WTC11 (cell line): ENCODE measurements around the gene MTMR2. TPM values are rescaled to one million over a fixed set of nuclear protein-coding genes. Genes with fewer than 3 reads are reported as not detected.

Experiments used
- ATAC-seq: fragments of 200-7000 bp; cut with Tn5 transposase; 2 replicates; pipeline ENCODE4 v1.10.0; 2021; ENCODE audit warnings: mild to moderate bottlenecking, moderate library complexity
- CTCF ChIA-PET: fragments of 300-600 bp; sonication (Branson Sonifier 250); formaldehyde crosslinking; loops from one replicate; lab custom pipeline; 2021; ENCODE audit warnings: antibody characterized with exemption; lab: Charles Lee
- POLR2A ChIA-PET: fragments of 350-600 bp; sonication (Branson Sonifier 250); formaldehyde crosslinking; loops from one replicate; lab custom pipeline; 2021; ENCODE audit warnings: antibody characterized with exemption; lab: Charles Lee
- DNase-seq: peaks from one replicate; pipeline ENCODE4 v3.0.0; 2021; ENCODE audit warnings: low spot score
- H3K27ac Mint-ChIP-seq: 2 replicates; pipeline ENCODE4 v1.8.0; 2021; ENCODE audit warnings: mixed read lengths
- H3K27me3 Mint-ChIP-seq: 2 replicates; pipeline ENCODE4 v1.8.0; 2021; ENCODE audit warnings: low read depth, mild to moderate bottlenecking, moderate library complexity, mixed read lengths
- H3K36me3 Mint-ChIP-seq: 2 replicates; pipeline ENCODE4 v1.8.0; 2021; ENCODE audit warnings: mixed read lengths
- H3K4me1 Mint-ChIP-seq: 2 replicates; pipeline ENCODE4 v1.8.0; 2022; ENCODE audit warnings: mixed read lengths
- H3K4me3 Mint-ChIP-seq: 2 replicates; pipeline ENCODE4 v1.8.0; 2021; ENCODE audit warnings: mild to moderate bottlenecking, moderate library complexity, mixed read lengths
- H3K9me3 Mint-ChIP-seq: 2 replicates; pipeline ENCODE4 v1.8.0; 2021; ENCODE audit warnings: mixed read lengths
- CBFB ChIP-seq: sonication (generic); formaldehyde crosslinking; IDR thresholded peaks from 2 replicates; pipeline ENCODE4 v1.8.1; 2022; ENCODE audit warnings: mild to moderate bottlenecking, low read depth, missing genetic modification reagents
- ESRRA ChIP-seq: sonication (generic); formaldehyde crosslinking; IDR thresholded peaks from 2 replicates; pipeline ENCODE4 v1.8.1; 2022; ENCODE audit warnings: mild to moderate bottlenecking, missing genetic modification reagents, borderline replicate concordance
- ETV6 ChIP-seq: sonication (generic); formaldehyde crosslinking; IDR thresholded peaks from 2 replicates; pipeline ENCODE4 v1.8.1; 2022; ENCODE audit warnings: mild to moderate bottlenecking, missing genetic modification reagents
- FOXJ3 ChIP-seq: sonication (generic); formaldehyde crosslinking; IDR thresholded peaks from 2 replicates; pipeline ENCODE4 v1.9.0; 2021; ENCODE audit warnings: missing genetic modification reagents, mild to moderate bottlenecking, borderline replicate concordance
- FOXP1 ChIP-seq: sonication (generic); formaldehyde crosslinking; IDR thresholded peaks from 2 replicates; pipeline ENCODE4 v1.8.0; 2022; ENCODE audit warnings: missing genetic modification reagents, mild to moderate bottlenecking, moderate library complexity, borderline replicate concordance
- GABPB1 ChIP-seq: sonication (generic); formaldehyde crosslinking; IDR thresholded peaks from 2 replicates; pipeline ENCODE4 v1.8.1; 2023; ENCODE audit warnings: mild to moderate bottlenecking, missing genetic modification reagents
- GRHL2 ChIP-seq: fragments of 250-450 bp; sonication (Bioruptor Pico); IDR thresholded peaks from 2 replicates; pipeline ENCODE4 v1.8.0; 2022; ENCODE audit warnings: mild to moderate bottlenecking, moderate library complexity; ENCODE audit not compliant: insufficient replicate concordance, severe bottlenecking
- MXD4 ChIP-seq: fragments of 250-450 bp; sonication (Bioruptor Pico); IDR thresholded peaks from 2 replicates; pipeline ENCODE4 v1.8.0; 2021; ENCODE audit warnings: mild to moderate bottlenecking, moderate library complexity, borderline replicate concordance
- NFATC4 ChIP-seq: fragments of 250-450 bp; sonication (Bioruptor Pico); IDR thresholded peaks from 2 replicates; pipeline ENCODE4 v1.9.0; 2021; ENCODE audit warnings: mild to moderate bottlenecking
- OVOL2 ChIP-seq: fragments of 250-450 bp; sonication (Bioruptor Pico); IDR thresholded peaks from 2 replicates; pipeline ENCODE4 v1.9.0; 2021; ENCODE audit warnings: mild to moderate bottlenecking, borderline replicate concordance
- PRDM15 ChIP-seq: sonication (generic); formaldehyde crosslinking; IDR thresholded peaks from 2 replicates; pipeline ENCODE4 v1.8.0; 2022; ENCODE audit warnings: missing genetic modification reagents
- SMAD4 ChIP-seq: sonication (generic); formaldehyde crosslinking; IDR thresholded peaks from 2 replicates; pipeline ENCODE4 v1.8.0; 2022; ENCODE audit warnings: mild to moderate bottlenecking, missing genetic modification reagents
- TCF7 ChIP-seq: sonication (generic); formaldehyde crosslinking; IDR thresholded peaks from 2 replicates; pipeline ENCODE4 v1.8.0; 2022; ENCODE audit warnings: mild to moderate bottlenecking, low read depth, missing genetic modification reagents, moderate library complexity
- USF1 ChIP-seq: sonication (generic); formaldehyde crosslinking; IDR thresholded peaks from 2 replicates; pipeline ENCODE4 v1.8.0; 2022; ENCODE audit warnings: mild to moderate bottlenecking, missing genetic modification reagents
- ZNF121 ChIP-seq: sonication (generic); formaldehyde crosslinking; IDR thresholded peaks from 2 replicates; pipeline ENCODE4 v1.8.0; 2023; ENCODE audit warnings: missing genetic modification reagents
- ZNF138 ChIP-seq: sonication (generic); formaldehyde crosslinking; conservative IDR thresholded peaks from 2 replicates; pipeline ENCODE4 v1.8.1; 2022; ENCODE audit warnings: mild to moderate bottlenecking, moderate library complexity, missing genetic modification reagents
- ZNF232 ChIP-seq: sonication (generic); formaldehyde crosslinking; IDR thresholded peaks from 2 replicates; pipeline ENCODE4 v1.8.0; 2022; ENCODE audit warnings: mild to moderate bottlenecking, missing genetic modification reagents
- ZNF671 ChIP-seq: fragments of 250-450 bp; sonication (Bioruptor Pico); IDR thresholded peaks from 2 replicates; pipeline ENCODE4 v1.8.0; 2021; ENCODE audit warnings: mild to moderate bottlenecking
- total RNA-seq: library from RNA; stranded (reverse); gene quantifications from 3 replicates; pipeline ENCODE4 v1.2.3, GENCODE V29; 2021
- TF ChIP-seq, protein P1 (sequence below): sonication (generic); formaldehyde crosslinking; conservative IDR thresholded peaks from 2 replicates; pipeline ENCODE4 v1.8.1; 2022; ENCODE audit warnings: mild to moderate bottlenecking, missing genetic modification reagents
- TF ChIP-seq, protein P2 (sequence below): fragments of 250-450 bp; sonication (Bioruptor Pico); IDR thresholded peaks from 2 replicates; pipeline ENCODE4 v1.9.0; 2021; ENCODE audit warnings: mild to moderate bottlenecking, borderline replicate concordance

MTMR2 gene
- total RNA-seq, 1 experiment from 2014 or later, result 45.6 TPM

- no peak overlapping the region; the same call in 1 of the 2 replicates for H3K27ac Mint-ChIP-seq
- TF ChIP-seq SMAD4 (CRISPR knock-in tag) (no peak), FOXJ3 (CRISPR knock-in tag) (no peak), ESRRA (no peak), NFATC4 (no peak), GRHL2 (CRISPR knock-in tag) (no peak), ETV6 (CRISPR knock-in tag) (no peak), ZNF232 (CRISPR knock-in tag) (no peak)
- TF ChIP-seq, protein P1, sequence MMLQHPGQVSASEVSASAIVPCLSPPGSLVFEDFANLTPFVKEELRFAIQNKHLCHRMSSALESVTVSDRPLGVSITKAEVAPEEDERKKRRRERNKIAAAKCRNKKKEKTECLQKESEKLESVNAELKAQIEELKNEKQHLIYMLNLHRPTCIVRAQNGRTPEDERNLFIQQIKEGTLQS (CRISPR knock-in tag), result no peak
- ATAC-seq, result no peak
- H3K4me1 Mint-ChIP-seq, result peaks cover 12% of the 10 kb centered on the region
- no peak overlapping the region for H3K4me3 Mint-ChIP-seq
- no peak for DNase-seq
- H3K36me3 Mint-ChIP-seq, result no peaks in the 10 kb centered on the region
- no peaks in the 10 kb centered on the region for H3K9me3 Mint-ChIP-seq
- CTCF ChIA-PET, result no interaction called here
- H3K27me3 Mint-ChIP-seq, result no peaks in the 10 kb centered on the region
- POLR2A ChIA-PET, result no interaction called here
Measured at GRCh38 chr11:95908826-95909225, 15.1 kb downstream of the MTMR2 start.

DNA sequence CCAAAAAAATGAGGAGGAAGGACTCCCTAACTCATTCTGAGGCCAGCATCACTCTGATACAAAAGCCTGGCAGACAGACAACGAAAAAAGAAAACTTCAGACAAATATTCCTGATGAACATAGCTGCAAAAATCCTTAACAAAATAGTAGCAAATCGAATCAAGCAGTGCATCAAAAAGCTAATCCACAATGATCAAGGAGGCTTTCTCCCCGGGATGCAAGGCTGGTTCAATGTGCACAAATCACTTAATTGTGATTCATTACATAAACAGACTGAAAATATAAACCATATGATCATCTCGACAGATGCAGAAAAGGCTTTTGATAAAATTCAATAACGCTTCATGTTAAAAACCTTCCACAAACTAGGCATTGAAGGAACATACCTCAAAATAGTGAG is 16.4 kb downstream of the MTMR2 start:
- H3K27me3 Mint-ChIP-seq, result no peaks in the 10 kb centered on the region

More for the DNA sequence above, 16.4 kb downstream of the MTMR2 start:
- DNase-seq (no peak), ATAC-seq (no peak)
- CTCF ChIA-PET, result no interaction called here
- peaks cover 12% of the 10 kb centered on the region for H3K4me1 Mint-ChIP-seq
- H3K27ac Mint-ChIP-seq, result no peak overlapping the region
- POLR2A ChIA-PET, result no interaction called here
- H3K9me3 Mint-ChIP-seq, result no peaks in the 10 kb centered on the region
- H3K4me3 Mint-ChIP-seq, result no peak overlapping the region
- H3K36me3 Mint-ChIP-seq, result no peaks in the 10 kb centered on the region
- TF ChIP-seq CBFB, result no peak
- no peak for TF ChIP-seq USF1 (CRISPR knock-in tag)
- no peak for TF ChIP-seq ESRRA
- no peak for TF ChIP-seq FOXP1 (CRISPR knock-in tag)
- TF ChIP-seq SMAD4 (CRISPR knock-in tag), result no peak
- TF ChIP-seq PRDM15 (CRISPR knock-in tag), result no peak
- TF ChIP-seq, protein P2, sequence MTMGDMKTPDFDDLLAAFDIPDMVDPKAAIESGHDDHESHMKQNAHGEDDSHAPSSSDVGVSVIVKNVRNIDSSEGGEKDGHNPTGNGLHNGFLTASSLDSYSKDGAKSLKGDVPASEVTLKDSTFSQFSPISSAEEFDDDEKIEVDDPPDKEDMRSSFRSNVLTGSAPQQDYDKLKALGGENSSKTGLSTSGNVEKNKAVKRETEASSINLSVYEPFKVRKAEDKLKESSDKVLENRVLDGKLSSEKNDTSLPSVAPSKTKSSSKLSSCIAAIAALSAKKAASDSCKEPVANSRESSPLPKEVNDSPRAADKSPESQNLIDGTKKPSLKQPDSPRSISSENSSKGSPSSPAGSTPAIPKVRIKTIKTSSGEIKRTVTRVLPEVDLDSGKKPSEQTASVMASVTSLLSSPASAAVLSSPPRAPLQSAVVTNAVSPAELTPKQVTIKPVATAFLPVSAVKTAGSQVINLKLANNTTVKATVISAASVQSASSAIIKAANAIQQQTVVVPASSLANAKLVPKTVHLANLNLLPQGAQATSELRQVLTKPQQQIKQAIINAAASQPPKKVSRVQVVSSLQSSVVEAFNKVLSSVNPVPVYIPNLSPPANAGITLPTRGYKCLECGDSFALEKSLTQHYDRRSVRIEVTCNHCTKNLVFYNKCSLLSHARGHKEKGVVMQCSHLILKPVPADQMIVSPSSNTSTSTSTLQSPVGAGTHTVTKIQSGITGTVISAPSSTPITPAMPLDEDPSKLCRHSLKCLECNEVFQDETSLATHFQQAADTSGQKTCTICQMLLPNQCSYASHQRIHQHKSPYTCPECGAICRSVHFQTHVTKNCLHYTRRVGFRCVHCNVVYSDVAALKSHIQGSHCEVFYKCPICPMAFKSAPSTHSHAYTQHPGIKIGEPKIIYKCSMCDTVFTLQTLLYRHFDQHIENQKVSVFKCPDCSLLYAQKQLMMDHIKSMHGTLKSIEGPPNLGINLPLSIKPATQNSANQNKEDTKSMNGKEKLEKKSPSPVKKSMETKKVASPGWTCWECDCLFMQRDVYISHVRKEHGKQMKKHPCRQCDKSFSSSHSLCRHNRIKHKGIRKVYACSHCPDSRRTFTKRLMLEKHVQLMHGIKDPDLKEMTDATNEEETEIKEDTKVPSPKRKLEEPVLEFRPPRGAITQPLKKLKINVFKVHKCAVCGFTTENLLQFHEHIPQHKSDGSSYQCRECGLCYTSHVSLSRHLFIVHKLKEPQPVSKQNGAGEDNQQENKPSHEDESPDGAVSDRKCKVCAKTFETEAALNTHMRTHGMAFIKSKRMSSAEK (CRISPR knock-in tag), result no peak
- TF ChIP-seq, protein P1 (CRISPR knock-in tag), result no peak
- no peak for TF ChIP-seq GABPB1 (CRISPR knock-in tag)
- TF ChIP-seq MXD4, result no peak
- no peak for TF ChIP-seq ZNF138 (CRISPR knock-in tag)
- TF ChIP-seq ZNF121, result no peak
- no peak for TF ChIP-seq OVOL2
- no peak for TF ChIP-seq TCF7 (CRISPR knock-in tag)
- no peak for TF ChIP-seq ZNF671
